Measurements from ENCODE around the gene BPIFB1.

Gene BPIFB1, protein sequence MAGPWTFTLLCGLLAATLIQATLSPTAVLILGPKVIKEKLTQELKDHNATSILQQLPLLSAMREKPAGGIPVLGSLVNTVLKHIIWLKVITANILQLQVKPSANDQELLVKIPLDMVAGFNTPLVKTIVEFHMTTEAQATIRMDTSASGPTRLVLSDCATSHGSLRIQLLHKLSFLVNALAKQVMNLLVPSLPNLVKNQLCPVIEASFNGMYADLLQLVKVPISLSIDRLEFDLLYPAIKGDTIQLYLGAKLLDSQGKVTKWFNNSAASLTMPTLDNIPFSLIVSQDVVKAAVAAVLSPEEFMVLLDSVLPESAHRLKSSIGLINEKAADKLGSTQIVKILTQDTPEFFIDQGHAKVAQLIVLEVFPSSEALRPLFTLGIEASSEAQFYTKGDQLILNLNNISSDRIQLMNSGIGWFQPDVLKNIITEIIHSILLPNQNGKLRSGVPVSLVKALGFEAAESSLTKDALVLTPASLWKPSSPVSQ

DNA sequence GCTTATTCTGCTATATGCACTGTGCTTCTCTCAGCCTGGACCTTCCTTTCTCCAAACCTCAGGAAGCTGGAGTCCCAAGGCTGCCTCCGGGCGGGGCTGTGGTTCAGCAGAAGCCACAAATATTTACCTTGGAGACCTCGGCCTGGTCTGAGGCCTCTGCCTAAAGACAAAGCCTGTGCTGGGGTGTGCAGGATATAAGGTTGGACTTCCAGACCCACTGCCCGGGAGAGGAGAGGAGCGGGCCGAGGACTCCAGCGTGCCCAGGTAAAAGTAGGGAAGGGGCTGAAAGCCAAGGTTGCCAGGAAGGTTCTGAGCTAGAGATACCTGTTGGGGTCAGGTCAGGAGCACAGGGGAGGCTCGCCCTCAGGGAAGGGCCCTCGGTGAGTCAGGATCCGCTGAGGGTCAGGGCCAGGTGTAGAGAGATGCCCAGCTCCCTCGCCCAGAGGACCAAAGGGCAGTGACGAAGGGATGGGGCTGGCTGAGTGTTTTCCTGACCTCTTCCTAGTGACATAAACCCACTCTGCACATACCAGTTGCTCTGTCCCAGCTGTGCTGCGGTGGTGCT, at the start of gene BPIFB1:
Gene BPIFB1 (plus strand): TSS at position 224 of the 565 bp plus-strand sequence. CDS start 2,860 bp downstream, outside the sequence.
- no peak for DNase-seq (ENCODE audit: low spot score)

DNA sequence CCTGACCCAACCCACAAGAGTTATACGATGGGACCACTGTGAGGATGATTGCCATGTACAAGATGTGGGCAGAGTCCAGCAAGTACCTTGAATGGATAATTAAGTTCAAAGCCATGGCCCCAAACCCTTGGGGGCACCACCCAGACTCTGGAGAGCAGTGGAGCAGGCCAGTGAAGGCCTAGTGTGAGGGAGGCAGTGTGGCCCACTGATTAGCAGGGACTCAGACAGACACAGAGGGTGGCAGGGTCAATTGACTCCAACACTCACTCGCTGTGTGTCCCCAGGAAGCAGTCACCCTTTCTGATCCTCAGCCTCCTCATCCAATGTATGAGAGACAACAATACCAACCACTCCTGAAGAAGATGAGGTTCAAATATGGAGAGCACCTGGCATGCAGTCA, 49.0 kb upstream of the BPIFB1 start:
- DNase-seq (ENCODE audit: low spot score) = no peak

DNA sequence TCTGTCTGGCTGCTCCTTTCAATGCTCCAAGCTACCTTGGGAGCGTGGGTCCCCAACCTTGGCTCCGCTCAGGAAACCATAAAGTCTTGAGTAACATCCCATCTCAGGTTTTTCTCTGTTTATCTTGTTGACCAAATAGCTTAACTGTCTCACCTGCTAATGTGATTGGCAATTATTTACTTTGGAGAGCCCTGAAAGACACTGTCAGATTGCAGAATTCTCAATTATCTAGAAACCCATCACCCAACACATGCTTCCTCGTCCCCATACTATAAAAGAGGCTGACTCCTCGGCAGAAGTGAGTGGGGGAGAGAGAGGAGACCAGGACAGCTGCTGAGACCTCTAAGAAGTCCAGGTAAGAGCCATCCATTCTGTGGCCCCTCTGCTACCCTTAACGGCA, 47.3 kb upstream of the BPIFB1 start, which contains the start of gene BPIFA1:
Gene BPIFA1 (plus strand): TSS at position 301 of the 400 bp plus-strand sequence. CDS start 1,716 bp downstream, outside the sequence.
- no peak for DNase-seq (ENCODE audit: low spot score)

DNA sequence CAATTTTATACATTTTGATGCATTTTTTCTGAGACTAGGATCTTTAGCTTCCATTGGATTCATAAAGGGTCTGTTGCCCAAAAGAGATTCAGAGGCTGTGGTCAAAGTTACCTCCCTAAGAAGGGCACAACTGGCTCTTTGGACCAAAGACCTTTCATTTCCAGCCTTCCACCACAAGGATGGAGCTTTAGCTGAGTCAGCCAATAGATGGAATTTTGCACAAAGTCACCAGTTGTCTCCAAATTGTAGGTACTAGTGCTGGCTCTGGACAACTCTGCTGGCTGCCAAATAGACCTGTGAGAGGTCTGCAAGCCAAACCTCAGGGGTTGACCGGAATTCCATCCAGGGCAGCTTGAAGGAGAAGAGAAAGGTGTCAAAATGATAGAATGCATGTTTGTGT, 46.7 kb upstream of the BPIFB1 start:
- no peak for DNase-seq (ENCODE audit: low spot score)

DNA sequence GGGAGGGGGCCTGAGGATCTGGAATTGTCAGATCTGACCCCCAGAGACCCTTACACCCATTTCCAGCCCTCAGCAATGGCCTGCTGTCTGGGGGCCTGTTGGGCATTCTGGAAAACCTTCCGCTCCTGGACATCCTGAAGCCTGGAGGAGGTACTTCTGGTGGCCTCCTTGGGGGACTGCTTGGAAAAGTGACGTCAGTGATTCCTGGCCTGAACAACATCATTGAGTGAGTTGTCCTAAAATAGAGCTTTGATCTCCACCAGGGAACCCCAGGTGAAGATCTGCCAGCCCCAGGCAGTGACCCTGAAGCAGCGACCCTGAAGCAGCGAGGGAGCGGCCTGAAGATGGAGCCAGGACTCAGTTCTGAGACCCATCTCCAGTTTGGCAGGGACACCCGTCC, 45.0 kb upstream of the BPIFB1 start:
- no peak for DNase-seq (ENCODE audit: low spot score)

DNA sequence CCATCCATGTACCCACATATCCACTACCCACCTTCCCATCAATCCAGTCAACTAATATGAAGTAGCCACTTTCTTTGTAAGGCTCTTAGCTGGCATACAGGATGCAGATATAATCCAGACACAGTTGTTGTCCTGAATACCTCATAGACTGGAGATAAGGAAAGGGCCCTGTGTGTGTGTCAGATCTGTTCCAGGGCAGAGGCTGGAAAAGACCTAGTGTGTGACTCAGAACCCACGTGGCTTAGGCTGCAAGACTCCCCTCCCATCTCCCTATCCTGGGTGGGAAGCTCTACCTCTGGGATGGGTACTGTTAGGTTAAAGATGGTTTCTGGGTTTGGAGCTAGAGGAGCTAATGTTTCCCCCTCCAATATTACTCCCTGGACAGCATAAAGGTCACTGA, 43.6 kb upstream of the BPIFB1 start:
- no peak for DNase-seq (ENCODE audit: low spot score)

DNA sequence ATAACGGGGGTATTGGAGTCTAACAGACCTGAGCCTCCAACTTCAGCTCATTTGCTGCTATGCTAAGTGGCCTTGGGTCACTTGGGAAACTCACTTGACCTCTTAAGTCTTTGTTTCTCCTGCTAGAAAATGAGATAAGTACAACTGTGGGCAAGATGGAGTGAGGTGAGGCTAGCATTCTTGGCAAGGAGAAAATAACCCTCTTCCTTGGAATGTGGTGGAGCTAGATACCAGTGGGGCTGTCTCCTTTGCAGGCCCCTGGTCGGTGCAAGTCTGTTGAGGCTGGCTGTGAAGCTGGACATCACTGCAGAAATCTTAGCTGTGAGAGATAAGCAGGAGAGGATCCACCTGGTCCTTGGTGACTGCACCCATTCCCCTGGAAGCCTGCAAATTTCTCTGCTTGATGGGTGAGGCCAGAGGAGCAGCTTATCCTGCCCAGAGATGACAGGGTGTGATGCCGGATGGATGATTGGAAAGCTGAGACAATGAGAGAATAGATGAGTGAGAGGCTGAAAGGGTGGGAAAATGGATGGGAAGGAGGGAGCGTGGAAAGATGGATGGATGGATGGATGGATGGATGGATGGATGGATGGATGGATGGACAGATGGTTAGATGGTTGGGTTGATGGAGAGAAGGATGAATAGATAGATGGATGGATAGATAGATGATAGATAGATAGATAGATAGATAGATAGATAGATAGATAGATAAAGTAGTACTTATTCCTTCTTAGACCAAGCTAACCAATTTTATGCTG, 42.9 kb upstream of the BPIFB1 start:
- DNase-seq (ENCODE audit: low spot score) = no peak

DNA sequence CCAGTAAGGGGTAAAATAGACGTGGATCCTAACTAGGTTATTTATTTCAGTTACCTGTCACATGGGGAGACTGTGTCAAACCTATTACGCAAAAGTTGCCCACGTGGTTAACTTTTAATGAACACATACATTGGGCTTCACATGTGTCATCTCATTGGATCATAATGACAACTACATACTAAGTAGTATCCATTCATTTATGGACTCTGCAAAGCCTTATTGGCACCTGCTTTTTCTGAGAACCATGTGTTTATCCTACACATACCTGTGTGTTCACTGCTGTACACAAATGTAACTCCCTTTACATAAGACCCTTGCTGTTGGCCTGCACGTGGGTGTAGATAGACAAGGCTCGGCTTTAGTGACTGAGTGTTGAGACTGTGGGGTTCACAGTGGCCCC, 42.1 kb upstream of the BPIFB1 start:
- no peak for DNase-seq (ENCODE audit: low spot score)

DNA sequence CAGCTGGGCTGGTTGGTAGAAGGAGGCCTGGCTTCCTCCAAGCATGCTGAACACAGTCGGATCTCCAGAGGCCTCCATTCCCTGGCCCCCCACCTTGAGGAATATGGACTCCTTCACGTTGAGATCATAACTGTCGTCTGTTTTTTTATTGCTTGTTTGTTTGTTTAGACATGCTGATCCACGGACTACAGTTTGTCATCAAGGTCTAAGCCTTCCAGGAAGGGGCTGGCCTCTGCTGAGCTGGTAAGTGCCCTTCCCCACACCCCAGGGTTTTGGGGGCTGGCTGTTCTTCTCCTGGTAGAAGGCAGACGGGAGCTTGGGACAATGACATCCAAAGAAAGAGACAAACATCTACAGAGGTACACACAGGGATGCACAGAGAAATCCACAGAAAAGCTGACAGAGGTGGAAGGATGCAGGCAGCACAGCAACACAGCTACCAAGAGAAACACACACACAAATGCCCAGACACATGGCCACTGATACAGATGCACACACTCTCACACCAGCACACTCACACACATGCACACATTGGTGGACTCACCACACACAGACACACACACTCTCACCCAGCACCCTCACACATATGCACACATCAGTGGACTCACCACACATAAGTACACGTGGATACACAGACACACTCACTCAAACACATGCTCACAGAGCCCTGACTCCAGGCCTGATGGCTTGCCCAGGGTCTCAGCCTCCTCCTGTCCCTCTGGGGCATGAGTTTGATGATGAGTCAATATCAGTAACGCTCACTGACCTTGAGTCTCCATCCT, 40.5 kb upstream of the BPIFB1 start:
- no peak for DNase-seq (ENCODE audit: low spot score)

DNA sequence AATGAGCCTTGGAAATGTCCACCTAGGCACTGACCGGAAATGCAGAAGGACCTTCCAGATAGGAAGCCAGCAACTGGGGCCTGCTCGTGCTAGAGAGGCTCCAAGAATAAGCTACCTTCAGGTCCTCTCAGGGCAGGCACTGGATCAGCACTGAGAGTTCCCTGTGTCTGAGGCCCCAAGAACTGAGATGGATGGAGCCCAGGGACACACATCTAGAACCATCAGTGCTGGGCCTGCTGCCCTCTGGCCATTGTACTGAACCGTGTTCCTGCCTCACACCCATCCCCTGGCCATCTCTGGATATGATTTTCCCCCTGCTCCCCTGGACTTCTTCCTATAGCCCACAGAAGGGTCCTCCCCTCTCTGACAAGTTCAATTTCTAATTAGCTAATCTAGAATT, 36.9 kb upstream of the BPIFB1 start:
- no peak for DNase-seq (ENCODE audit: low spot score)

DNA sequence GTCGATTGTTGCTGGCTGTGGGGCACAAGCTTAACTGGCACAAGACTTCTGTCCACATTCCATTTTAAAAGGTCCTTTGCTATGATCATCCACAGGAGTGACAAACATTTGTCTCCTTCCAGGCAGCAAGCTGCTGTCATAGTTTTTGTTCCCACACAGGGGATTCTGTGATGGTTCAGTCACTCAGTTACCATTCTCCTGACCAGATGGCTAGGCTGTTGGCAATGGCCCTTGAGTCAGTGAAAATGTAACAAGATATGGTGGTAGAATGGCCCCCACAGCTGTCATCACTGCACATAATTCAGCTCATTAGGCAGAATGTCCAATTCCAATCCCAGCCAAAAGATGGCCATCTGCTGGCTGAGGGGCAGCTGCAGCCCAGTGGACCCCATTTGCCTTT, 33.6 kb upstream of the BPIFB1 start:
- no peak for DNase-seq (ENCODE audit: low spot score)

DNA sequence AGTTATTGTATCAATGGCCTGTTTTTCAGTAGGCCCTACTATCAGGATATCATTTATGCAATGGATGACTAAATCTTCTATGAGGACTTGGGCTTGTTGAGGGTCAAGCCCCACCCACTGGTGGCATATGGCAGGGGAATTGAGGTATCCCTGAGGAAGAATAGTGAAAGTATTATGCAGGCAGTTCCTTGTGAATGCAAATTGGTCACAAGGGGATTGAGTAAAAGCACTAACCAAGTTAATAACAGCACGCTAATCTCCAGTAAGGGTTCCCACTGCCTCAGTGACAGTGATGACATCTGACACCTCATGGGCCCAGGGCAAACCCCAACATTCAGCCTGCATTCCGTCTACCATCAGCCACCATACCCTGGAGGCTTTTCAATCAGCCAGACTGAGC, 32.3 kb upstream of the BPIFB1 start:
- DNase-seq (ENCODE audit: low spot score) = no peak

DNA sequence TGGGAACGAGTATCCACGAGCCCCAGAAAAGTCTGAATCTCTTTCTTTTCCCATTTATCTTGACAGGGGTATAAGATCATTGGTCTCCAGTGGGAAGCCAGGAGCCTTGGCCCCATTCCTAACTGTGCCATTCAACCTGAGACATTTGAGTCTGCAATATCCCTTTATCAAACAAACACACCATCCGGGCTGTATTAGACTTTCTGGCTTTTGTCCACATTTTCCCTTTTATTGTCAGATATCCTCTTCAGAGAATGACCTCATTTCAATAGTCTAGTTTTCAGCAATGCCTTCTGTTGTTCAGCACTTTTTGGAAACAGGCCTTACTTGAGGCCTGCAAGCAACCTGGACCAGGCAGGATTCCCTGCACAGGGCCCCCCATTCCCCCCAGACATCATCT, 31.5 kb upstream of the BPIFB1 start:
- no peak for DNase-seq (ENCODE audit: low spot score)

DNA sequence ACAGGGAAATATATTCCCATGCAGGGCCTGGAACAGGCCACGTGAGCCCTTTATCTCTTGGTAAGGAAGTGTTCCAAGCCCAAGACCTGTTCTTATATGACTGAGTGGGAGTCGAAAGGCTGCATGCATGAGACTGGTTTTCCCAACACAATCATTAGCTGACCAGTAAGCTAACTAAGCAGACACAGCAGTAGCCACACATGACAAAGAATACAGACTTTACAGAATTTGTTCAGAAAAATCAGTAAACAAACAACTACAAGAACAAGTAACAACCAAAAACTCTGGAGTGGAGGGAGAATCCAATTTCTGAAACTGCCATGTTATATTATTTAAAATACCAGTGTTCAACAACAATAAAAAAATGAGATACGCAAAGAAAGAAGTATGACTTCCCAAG, 30.6 kb upstream of the BPIFB1 start:
- no peak for DNase-seq (ENCODE audit: low spot score)

DNA sequence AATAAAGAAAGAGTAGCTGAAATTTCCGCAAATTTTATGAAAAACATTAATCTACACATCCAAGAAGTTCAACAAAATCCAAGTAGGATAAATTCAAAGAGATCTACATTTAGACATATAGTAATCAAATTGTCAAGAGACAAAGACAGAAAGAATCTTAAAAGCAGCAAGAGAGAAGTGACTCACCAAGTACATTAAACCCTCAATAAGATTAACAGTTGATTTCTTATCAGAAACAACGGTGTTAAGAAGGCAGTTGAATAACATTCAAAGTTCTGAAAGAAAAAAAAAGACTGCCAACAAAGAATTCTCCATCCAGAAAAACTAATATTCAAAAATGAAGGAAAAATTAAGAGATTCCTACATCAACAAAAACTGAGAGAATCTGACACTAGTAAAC, 28.0 kb upstream of the BPIFB1 start:
- DNase-seq (ENCODE audit: low spot score) = no peak

DNA sequence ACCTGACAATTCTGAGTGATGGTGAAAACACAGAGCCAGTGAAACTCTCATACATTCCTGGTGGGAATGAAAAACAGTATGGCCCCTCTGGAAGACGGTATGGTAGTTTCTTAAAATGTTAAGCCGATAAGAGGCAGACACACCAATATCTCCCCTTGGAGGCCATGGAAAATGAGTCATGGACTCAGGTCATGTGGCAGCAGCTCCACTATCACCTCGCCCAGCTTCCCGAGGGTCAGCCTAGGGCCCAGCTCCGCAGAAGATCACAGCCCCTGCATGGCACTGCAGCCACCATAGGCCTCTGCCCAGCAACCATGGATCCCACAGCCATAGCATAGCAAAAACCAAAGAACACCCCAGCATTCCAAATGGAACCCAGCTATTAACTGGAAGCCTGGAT, 25.8 kb upstream of the BPIFB1 start:
- no peak for DNase-seq (ENCODE audit: low spot score)

DNA sequence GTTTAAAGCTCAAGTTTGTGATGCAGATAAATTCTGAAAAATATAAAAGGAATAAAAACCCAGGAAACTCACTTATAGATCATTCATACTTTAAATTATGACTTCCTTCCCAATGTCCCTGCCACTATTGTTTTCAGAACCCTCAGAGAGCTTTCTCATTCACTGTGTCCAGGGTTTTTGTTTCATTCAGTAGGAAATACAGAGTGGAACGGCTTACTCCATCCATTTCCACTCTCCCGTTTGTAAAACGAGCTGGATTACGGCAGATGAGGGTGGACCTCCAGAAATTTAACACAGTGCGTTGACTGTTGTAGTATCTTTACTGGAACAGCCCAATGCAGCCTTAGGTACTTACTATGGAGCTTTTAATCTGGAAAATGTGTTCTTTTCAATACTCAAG, 23.6 kb upstream of the BPIFB1 start:
- no peak for DNase-seq (ENCODE audit: low spot score)

DNA sequence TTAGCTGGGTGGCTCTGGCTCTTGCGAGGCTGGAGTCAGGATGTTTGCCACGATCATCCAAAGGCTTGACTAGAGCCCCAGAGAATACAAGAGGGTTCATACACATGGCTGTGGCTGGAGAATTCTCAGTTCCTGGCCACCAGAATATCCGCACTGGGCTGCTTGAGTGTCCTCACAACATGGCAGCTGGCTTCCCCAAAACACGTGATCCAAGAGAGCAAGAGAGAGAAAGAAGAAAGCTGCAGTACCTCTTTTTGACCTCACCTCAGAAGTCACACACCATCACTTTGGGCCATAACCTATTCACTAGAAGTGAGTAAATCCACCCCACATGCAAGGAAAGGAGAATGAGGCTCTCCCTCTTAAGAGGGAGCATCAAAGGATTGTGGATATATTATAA, 21.5 kb upstream of the BPIFB1 start:
- no peak for DNase-seq (ENCODE audit: low spot score)

DNA sequence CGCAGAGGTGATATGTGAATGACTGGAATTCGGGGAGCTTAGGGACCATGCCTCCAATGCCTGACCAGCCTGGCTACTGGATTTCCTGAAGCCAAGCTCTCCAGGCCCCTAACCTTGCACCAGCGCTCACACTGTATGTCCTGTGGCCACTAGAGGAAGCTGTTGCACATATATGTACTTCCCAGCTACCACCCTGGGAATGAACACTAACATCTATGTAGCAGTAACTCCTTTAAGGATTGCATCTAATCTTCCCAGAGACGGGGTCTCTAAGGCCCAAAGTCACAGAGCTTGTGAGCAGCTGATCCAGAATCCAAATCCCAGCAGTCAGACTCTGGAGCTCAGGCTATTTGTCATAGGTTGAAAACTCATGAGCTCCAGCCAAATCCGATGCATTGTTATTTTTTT, 20.4 kb upstream of the BPIFB1 start:
- peak; percentile 41 for DNase-seq (ENCODE audit: low spot score)

DNA sequence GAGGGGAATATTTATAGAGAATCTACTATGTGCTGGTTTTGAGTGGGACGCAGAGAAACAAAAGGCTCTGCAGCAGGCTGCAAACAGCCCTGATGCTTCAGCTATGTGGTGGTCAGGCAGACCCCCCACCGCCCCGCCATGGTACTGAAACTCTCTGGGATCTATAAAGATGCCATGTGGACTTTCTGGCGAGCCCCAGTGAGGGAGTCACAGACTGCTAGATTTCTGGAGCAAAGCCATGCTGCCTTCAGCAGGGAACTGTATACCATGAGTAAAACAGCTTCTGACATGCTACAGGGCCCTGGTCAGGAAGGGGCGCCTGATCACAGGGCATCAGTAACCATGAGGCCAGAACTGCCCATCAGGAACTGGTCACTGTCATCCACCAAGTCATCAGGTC, 19.2 kb upstream of the BPIFB1 start:
- DNase-seq (ENCODE audit: low spot score) = no peak

DNA sequence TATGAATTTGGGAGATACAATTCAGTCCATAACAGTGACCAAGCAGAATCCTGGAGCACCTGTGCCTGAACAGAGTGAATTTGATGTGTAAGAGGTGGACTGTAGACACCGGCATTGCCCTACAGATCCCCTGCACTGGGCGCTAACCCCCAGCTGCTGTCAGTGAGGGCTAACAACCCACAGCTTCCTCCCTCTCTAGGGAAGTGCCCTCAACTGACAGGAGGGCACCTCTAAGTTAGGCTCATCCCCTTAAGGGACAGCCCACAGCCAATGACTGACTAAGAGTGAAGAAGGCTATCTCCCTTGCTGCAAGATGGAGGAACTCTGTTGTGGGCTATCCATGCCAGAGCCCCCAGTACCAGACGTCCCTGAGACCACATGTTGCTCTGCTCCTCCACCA, 15.3 kb upstream of the BPIFB1 start:
- no peak for DNase-seq (ENCODE audit: low spot score)

All from AG08395 (cell line).